ENCODE measurements around the gene ANHX.

DNA sequence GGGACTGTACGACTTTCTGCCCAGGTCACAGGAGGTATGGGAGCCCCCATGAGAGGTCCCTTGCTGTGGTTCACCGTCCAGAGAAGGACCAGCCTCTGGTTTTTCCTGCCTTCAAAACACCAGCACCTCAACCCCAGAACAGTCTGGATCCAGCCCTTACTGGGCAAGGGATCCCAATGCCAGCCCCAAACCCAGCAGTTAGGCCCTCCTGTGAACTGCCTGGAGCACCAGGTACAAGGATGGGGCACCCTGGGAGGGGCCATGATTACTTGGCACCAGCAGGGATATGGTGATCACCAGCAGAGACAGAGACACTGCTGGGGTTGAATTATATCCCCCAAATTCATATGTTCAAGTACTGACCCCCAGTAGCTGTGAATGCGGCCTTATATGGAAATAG lies 20.0 kb downstream of the ANHX start:
- TF ChIP-seq TOX (CRISPR knock-in tag; IDR thresholded peaks at IDR 0.05; ENCODE audit: borderline replicate concordance), result no peak
- TF ChIP-seq, protein P1, sequence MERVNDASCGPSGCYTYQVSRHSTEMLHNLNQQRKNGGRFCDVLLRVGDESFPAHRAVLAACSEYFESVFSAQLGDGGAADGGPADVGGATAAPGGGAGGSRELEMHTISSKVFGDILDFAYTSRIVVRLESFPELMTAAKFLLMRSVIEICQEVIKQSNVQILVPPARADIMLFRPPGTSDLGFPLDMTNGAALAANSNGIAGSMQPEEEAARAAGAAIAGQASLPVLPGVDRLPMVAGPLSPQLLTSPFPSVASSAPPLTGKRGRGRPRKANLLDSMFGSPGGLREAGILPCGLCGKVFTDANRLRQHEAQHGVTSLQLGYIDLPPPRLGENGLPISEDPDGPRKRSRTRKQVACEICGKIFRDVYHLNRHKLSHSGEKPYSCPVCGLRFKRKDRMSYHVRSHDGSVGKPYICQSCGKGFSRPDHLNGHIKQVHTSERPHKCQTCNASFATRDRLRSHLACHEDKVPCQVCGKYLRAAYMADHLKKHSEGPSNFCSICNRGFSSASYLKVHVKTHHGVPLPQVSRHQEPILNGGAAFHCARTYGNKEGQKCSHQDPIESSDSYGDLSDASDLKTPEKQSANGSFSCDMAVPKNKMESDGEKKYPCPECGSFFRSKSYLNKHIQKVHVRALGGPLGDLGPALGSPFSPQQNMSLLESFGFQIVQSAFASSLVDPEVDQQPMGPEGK (CRISPR knock-in tag; IDR thresholded peaks at IDR 0.05; ENCODE audit: borderline replicate concordance), result no peak
- TF ChIP-seq PPARA (CRISPR knock-in tag; IDR thresholded peaks at IDR 0.05; ENCODE audit: borderline replicate concordance), result no peak
- no peak for TF ChIP-seq TCF4 (CRISPR knock-in tag; IDR thresholded peaks at IDR 0.05; ENCODE audit: borderline replicate concordance)
- TF ChIP-seq CSDC2 (CRISPR knock-in tag; IDR thresholded peaks at IDR 0.05), result no peak
- no peak for TF ChIP-seq SNAI2 (CRISPR knock-in tag; IDR thresholded peaks at IDR 0.05)
- no peak for TF ChIP-seq OSR1 (CRISPR knock-in tag; IDR thresholded peaks at IDR 0.05)
- TF ChIP-seq, protein P2, sequence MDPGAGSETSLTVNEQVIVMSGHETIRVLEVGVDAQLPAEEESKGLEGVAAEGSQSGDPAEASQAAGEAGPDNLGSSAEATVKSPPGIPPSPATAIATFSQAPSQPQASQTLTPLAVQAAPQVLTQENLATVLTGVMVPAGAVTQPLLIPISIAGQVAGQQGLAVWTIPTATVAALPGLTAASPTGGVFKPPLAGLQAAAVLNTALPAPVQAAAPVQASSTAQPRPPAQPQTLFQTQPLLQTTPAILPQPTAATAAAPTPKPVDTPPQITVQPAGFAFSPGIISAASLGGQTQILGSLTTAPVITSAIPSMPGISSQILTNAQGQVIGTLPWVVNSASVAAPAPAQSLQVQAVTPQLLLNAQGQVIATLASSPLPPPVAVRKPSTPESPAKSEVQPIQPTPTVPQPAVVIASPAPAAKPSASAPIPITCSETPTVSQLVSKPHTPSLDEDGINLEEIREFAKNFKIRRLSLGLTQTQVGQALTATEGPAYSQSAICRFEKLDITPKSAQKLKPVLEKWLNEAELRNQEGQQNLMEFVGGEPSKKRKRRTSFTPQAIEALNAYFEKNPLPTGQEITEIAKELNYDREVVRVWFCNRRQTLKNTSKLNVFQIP (CRISPR knock-in tag; IDR thresholded peaks at IDR 0.05; ENCODE audit: borderline replicate concordance, low read depth), result no peak
